GM21737 (cell line): ENCODE data around the gene SLC44A1.

Source experiments
- ATAC-seq: cut with Tn5 transposase; IDR thresholded peaks from one replicate; pipeline ENCODE4 v1.9.1; 2021; ENCODE audit warnings: mild to moderate bottlenecking, moderate library complexity; ENCODE audit not compliant: unreplicated experiment

The SLC44A1 gene

DNA sequence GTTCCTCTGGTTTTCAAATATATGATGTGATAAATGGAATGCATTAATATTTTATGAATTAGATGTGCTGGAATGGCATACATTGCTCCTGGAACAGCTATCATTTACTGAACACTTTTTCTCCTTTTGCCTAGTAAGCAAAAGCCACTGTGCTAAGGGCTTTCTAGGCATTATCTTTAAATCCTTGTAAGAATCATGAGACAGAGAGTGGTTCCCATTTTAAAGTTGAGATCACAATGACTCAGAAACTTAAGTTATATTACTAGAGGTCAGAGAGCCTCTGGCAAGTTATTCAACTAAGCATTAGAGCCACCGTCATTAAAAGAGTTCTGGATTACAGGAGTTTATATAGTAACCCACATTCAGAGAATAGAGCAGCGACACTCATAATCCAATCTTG, 176.7 kb downstream of the SLC44A1 start:
- ATAC-seq = no peak

DNA sequence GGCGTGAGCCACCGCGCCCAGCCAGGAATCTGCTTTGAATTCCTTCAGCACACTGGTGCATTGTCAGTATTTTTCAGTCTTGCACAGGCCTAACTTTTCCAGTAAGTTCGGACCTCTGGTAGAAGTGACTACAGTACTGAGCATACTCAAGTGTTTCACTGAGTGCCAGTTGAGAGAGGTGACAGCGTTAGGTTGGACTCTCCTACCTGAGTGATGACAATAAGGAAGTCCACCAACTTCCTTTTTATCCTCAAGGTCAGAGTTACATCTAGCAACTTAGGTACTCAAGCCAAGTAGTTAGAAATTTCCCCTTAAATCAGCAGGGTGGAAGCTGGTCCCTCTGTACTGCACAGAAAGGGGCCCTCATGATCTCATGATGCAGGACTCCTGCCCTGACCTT, 177.4 kb downstream of the SLC44A1 start:
- ATAC-seq = no peak

DNA sequence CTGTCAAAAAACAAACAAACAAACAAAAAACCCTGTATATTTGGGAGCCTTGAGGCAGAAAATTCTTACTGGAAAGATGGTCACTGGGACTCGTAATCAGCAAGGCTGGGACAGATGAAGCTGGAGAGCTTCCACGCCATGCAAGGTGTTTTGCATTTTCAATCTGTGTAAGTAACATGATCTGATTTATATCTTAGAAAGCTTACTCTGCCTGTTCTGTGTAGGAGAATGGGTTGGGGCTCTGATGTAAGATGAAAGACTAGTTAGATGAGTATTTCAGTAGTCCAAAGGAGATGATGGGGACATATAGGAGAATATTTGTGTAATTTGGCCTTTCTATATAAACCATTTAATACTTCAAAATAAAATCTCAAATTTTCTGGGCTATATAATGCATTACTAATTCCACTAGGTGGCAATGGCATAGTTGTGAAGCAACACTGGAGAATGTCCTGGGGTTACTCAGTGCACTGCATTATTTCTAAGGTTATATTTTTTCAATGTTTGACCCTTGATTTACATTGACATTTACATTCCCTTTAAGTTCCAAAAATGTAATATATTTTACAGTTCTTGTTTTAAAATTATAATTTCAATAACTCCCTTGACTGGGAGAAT, 181.5 kb downstream of the SLC44A1 start:
- ATAC-seq = no peak

DNA sequence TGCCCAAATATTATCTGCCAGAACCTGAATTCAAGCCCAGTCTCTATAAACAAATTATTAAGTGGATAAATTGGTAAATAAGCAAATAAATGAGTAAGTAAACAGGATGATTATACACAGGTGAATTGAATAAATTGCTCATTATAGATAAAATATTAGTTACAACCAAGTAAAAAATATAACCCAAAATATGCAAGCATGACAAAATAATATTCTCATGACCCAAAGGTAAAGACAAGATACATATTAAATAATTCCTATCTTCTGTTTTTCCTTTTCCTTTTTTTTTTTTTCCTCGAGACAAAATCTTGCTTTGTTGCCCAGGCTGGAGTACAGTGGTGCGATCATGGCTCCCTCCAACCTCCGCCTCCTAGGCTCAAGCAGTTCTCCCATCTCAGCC, 182.2 kb downstream of the SLC44A1 start:
- ATAC-seq = no peak

DNA sequence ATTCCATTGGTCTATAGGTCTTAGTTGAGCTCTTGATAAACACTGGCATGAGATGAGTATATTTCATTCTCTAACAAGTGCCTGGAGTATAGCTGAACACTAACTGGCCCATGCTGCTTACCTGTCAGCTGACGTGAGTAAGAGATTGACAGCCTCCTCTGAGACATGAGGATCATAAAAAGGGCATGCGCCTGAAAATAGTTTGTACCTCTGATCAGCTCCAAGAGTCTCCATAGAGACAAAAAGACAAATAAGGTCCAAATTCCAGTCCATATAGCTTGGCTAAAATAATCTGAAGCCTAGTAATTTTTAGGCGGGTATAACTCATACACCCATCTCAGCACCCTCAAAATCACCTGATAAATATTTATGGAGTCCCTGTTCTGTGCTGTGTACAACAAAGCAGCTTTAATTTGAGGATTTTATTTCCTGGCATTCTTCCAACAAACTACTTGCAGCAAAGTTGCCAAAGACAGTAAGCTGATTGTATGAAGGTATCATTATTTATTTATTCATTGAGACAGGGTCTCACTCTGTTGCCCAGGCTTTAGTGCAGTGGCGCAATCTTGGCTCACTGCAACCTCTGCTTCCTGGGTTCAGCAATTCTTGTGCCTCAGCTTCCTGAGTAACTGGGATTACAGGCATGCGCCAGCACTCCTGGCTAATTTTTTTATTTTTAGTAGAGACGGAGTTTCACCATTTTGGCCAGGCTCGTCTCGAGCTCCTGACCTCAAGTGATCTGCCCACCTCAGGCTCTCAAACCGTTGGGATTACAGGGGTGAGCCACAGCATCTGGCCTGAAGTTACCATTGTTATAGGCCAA, 187.2 kb downstream of the SLC44A1 start:
- no peak for ATAC-seq

DNA sequence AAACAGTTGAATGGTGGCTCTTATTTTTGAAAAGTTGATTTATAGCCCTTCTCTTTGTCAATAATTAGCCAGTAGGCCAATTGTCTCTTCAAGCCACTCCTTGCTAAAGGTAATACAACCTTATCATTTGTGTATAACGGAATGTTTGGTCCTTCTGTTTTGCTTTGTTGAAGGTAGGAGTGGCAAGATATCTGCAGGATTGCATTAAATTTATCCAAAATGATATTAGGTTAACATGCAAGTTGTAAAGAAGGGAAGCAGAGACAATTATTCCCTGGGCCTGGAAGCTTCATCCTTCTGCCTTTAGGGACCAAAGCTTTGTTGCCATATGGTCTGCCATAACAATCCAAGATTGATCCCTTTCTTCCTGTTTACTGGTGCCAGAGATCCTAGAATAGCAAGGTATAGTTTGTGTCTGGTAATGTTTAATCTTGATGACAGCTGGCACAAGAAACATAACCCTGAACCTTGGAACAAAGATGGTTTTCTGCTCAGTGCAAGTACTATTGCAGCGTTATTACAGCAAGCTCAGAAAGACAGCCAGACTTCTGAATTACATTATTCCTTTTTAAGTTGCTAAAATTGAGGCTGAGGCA, 187.9 kb downstream of the SLC44A1 start:
- no peak for ATAC-seq

DNA sequence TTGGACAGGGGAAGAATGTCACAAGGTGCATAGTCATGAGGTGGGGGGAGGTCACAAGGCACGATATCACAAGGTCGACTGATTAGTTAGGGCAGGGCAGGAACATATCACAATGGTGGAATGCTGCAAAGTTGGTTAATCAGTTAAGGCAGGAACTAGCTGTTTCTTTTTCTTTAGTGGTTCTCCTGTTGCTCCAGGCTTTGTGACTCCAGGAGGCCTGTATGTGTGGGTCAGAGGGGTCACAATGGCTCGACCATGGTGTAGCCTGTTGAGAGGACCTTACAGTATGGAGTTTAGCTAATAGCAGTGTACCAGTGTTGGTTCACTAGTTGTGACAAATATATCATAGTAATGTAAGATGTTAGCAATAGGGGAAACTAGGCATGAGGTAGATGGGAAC, 191.0 kb downstream of the SLC44A1 start:
- ATAC-seq = no peak

DNA sequence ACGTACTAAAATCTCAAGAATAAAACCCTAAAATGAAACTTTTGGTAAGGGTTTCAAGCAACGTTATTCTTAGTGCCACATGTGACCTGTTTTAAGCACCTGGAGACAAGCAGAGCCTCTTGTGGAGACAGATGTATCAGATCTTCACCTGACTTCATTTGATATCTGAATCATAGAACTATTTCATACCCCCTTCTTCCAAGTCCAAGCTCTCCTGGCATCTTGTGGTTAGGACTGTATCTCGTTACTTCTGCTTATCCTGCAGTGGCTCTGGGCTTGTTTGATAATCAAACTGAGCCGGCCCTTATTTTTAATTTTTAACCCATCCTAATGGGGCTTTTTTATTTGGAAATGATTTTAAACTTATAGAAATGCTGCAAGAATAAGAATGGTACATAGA, 192.3 kb downstream of the SLC44A1 start:
- ATAC-seq = no peak

DNA sequence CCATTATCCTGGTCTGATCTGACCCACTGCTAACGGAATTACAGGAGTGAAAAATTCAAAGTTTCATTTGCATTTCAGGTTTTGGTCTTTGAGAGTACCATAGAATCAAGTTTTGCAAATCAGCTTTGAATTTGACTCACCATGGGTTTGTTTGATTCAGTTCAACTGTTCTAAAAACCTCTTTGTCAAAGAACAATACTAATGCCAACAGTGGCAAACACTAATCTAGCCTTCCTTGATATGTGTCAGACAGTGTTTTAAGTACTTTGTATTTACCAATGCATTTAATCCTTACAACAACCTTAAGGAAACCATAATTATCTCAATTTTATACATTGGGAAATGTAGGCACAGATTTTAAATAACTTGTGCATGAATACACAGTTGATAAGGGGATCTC, 193.3 kb downstream of the SLC44A1 start:
- ATAC-seq = no peak

DNA sequence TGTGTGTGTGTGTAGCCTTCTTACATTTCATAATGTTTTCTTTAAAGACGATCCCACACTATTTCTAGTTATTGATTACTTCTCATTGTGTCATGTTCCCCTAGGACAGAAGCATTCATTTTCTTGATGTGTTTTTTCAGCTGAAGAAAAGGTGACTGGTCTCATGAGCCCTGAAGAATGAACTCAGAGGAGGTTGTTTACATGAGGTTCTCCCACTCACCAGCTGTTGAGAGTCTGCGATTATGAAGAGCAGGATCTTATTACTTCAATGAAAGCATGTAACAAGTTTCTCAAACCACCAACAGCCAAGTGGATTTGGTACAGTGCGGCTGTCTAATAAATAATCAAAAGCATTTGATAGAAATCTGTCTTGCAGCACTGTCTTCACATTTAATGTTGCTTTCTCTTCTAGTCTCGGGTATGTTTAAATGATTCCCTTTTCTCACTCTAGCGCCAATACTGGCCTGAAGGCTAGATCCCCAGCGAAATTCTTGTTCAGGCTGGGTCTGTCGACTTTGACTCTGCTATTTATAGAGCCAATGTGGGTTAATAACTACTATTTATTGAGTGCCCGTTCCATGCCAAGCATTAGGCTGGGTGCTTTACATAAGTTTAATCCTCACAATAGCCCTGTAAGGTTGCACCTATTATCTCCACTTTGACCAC, 193.8 kb downstream of the SLC44A1 start:
- ATAC-seq = no peak

DNA sequence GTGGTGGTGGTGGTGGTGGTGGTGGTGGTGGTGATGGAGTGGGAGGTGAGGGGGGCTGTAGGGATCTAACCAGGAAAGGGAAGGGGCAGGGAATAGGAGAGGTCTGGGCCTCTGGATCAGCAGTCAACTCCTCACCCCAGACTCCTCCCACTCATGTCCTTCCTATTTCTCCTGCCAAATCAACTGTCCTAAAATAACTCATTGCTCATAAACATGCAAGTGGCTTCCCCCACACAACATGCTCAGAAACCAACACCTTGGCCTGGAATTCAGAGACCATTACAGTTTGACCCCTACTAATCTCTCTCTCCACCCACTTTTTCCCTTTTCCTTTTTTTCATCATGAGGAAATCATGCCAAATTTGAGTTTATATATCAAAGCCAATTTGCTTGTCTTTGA, 195.0 kb downstream of the SLC44A1 start:
- no peak for ATAC-seq

DNA sequence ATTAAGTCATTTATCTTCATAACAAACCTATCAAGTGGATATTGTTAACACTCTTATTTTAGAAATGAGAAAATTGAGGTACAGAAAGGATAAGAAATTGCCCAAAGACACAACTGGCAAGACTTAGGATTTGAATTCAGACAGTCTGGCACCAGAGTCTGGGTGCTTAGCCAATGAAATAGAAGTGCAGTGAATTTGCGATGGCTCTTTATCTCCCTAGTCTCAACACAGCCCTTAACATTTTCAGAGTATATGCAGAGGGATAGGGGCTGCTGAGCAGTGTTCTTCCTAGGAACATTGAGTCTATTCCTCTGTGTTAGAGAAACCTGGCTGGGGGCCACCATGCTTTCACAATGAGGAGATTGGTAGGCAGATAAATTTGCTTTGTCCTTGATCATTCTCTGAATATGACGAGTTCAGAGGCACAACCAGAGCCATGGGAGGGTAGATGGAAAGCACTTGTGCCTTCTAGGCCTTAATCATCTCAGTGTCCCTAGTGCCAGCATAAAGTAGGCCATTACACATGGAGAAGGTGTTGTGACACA, 197.2 kb downstream of the SLC44A1 start:
- ATAC-seq = no peak

DNA sequence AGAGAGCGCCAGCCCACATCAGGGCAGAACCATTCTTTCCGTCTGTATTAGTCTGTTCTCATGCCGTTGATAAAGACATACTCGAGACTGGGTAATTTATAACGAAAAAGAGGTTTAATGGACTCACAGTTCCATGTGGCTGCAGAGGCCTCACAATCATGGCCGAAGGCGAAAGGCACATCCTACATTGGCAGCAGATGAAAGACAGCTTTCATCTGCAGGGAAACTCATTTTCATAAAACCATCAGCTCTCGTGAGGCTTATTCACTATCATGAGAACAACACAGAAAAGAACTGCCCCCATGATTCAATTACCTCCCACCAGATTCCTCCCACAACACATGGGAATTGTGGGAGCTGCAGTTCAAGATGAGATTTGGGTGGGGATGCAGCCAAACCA, 198.7 kb downstream of the SLC44A1 start:
- ATAC-seq = no peak

DNA sequence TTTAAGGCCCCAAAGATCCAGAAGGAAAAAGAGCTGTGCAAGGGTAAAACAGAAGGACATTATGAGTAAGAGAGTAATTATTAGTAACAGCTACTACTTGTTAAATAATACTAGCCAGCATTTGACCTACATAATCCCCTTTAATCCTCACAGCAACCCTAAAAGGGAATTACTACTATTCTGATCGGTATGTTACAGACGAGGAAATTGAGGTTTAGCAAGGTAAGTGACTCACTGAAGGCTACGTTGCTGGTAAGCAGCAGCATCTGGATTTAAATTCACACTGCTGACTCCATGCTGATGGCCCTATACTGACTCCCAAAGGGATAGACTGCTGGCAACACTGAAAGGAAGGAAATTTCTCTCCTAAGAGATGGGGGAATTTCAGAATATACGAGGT, 199.7 kb downstream of the SLC44A1 start:
- no peak for ATAC-seq

DNA sequence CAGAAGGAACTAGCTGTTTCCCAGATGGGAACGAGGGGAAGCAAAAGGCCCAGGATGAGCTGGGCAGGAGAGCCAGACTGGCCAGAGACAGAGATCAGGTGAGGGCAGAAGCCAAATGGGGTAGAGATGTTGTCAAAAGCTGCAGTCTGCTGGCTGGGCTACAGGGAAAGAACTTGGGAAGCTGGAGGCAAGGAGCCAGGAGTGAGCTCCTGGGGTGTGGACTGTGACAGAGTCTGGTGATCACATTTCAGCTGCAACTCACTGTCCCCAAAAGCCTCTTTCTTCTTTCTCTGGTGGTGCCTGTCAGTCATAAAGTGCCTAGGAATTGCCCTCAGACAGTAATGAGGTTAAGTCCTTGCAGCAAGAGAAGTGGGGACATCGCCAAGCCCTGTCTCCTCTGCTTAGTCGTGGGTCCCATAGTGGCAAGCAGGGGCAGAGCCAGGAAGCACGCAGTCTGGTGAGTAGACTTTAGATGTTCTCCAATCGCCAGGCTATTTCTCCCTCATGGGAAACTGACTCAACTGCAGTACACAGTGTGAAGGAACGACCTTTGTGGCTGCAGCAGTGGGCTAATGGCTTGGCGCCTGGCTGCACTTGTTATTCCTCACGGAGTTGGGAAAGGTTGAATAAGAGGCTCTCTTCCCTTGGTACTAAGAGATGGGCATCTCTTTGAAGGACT, 200.9 kb downstream of the SLC44A1 start:
- no peak for ATAC-seq

DNA sequence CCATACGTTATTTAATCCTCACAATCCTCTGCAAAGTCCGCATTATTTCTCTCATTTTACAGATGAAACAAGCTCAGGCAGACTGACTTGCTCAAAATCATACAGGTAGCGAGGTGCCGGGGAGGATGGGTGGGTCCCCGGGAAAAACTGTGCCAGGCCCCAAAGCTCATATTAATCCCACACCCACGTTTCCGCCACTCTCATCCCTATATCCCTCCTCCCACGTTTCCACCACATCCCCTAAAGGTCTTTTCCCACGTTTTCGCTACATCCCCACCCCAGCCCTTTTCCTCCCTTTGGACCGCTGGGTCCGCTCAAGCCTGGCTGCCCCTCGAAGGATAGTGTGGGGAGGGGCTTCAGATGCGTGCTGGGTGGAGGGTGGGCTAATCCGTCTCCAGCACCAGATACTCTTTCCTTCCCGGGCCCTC, 202.9 kb downstream of the SLC44A1 start:
- ATAC-seq = no peak

DNA sequence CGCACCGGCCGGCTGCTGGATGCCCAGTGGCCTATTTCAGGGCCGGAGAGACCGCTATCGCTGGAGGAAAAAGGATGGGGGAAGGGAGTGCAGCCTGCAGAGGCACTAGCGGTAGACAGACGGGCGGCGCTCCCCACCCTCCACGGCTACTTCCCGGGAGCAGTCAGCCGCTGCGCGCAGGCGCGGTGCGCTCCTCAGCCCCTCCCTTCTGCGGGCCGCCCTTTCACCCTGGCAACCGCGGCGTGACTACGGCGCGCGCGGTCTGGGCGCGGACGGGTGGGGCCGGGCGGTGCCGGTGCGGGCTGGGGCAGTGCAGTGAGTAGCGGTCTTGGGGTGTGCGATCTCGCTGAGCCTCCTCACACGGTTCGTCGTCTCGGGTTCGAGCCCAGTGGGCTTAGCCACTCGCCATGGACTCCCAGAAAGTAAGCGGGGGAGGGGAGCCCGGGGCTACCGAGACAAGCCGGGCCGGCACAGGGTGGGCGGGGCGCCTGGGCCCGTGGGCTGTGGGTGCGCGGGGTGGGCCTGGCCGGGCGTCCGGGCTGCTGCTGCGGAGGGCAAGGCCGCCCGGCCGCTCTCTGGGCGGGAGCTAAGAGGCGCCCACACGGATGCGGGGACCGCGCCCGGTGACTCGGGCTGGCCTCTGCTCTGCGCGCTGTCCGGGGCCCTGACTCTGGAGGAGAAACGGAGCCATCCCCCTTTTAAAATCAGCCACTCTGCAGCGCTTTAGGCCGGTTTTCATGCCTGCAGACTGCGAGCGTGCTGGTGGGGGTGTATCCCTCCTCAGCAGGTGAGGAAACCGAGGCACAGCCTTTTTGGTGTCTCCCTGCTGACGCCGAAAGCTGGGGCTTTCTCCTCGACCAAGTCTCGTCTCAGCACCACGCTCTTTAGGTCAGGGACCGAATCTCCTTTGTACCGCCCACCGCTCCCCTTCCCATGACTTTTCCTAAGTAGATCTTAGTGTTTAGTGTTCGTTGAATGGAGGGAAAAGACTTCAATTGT, 203.7 kb downstream of the SLC44A1 start, which contains the start of gene FSD1L:
Gene FSD1L (plus strand): TSS at position 221 of the 999 bp plus-strand sequence. CDS start 187 bp downstream, at position 408.
- peak; percentile 97 for ATAC-seq

DNA sequence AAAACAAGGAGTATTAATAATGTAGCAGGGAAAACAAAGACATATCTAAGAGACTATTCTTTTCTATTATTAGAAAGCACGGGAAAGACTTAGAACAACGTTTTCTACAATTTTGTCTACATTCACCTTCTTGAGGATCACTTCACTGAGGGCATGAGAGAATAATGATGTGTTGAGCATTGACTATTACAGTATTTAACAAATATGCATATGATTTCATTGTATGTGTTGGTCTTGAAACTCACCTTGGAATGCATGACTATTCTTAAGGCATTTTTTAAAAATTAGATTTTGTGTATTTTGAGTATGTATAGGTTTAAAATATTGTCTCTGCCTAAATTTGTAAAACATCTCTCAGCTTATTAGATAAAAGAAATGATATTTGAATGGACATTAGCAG, 204.6 kb downstream of the SLC44A1 start:
- no peak for ATAC-seq

DNA sequence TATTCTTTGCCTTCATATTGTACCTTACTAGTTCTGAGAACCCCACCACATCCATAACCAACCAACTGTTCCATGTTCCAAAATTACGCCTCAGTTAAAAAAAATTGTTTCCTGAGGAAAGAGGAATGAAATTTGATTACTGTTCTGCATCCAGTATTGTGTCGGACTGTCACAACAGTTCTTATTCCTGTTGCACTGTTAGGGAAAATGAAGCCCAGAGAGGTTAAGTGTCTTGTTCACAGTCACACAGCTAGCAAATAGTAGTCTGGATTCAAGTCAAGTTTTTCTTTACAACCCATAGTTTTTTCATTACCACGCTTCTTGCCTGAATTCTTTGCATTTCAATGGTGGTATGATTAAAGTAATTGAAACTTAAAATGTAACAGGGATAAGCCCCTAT, 207.7 kb downstream of the SLC44A1 start:
- no peak for ATAC-seq
